Breast epithelium (tissue), 3 donors: ENCODE data around the gene PRRC2B.

Experiments used
- POLR2A ChIP-seq: fragments of 450-650 bp; IDR thresholded peaks from one replicate; pipeline ENCODE4 v1.6.1; 2016; ENCODE audit warnings: antibody characterized with exemption, mild to moderate bottlenecking, moderate library complexity
- TF ChIP-seq, protein P1 (sequence below), 3 donors: fragments of 450-650 bp; IDR thresholded peaks; one replicate each; pipeline ENCODE4 v1.5.1; 2016 to 2017; ENCODE audit warnings: antibody characterized with exemption in 3 of 3, mild to moderate bottlenecking in 3 of 3, moderate library complexity in 3 of 3

DNA sequence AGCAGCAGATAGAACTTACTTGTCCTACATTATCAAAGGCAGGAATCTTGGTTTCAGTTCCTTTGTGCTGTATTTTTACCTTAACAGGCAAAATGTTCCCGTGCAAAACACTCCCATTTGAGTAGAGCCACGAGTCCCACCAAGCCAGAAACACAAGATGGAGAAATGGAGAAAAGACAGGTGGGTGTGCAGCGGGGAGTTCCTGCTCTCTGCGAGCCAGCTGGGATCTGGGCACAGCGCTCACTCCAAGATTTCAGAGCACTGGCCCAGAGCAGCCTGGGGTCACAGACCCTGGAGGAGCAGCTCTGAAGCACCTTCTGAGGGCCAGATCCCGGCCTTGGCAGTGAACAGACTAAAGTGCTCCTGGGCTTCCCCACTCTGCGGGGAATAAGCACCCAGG, 134.3 kb downstream of the PRRC2B start:
- TF ChIP-seq, protein P1, sequence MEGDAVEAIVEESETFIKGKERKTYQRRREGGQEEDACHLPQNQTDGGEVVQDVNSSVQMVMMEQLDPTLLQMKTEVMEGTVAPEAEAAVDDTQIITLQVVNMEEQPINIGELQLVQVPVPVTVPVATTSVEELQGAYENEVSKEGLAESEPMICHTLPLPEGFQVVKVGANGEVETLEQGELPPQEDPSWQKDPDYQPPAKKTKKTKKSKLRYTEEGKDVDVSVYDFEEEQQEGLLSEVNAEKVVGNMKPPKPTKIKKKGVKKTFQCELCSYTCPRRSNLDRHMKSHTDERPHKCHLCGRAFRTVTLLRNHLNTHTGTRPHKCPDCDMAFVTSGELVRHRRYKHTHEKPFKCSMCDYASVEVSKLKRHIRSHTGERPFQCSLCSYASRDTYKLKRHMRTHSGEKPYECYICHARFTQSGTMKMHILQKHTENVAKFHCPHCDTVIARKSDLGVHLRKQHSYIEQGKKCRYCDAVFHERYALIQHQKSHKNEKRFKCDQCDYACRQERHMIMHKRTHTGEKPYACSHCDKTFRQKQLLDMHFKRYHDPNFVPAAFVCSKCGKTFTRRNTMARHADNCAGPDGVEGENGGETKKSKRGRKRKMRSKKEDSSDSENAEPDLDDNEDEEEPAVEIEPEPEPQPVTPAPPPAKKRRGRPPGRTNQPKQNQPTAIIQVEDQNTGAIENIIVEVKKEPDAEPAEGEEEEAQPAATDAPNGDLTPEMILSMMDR (IDR thresholded peaks at IDR 0.05), result no peak
- TF ChIP-seq POLR2A, result no peak
